LNCAP (cell line): ENCODE measurements around the gene DNAJB4.

Experiments
- CTCF ChIP-seq: fragments of 450-650 bp; IDR thresholded peaks from 2 replicates; pipeline ENCODE4 v1.5.1; 2017; ENCODE audit warnings: mild to moderate bottlenecking

The DNAJB4 gene

DNA sequence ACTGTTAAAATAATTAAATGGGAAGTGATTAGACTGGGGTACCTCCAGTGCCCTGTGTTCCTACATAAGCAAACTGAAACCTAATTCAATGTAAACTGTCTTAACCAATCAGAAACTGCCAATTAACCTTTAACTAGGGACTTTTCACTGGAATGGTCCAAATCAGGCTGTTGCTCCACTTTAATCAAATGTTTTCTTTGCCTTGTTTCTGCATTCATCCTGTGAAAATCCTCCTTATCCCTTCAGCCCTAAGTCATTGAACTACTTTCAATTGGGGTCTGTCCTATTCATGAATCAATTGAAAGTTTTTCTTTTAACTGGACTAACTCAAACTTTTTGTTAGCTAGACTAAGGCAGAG, 20.8 kb upstream of the DNAJB4 start:
- TF ChIP-seq CTCF, result no peak

DNA sequence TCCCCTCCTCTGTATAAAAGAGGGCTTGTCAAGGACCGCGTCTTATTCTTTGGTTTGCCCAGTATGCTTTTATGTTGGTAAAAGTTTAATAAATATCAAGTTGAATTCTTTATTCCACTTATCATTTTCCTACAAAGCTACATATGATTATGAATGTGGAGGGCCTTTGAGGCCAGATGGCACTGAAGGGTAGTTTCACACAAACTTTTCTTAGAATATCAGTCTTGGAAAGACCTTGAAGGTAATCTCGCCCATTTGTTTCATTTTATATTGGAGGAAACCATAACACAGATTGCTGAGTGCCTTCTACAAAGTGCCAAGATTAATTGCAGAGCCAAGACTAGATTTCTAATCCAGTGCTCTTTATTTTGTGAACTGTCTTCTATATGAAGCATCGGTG, 20.1 kb upstream of the DNAJB4 start:
- TF ChIP-seq CTCF, result no peak

GRCh38 chr1:77986810-77987209, 17.9 kb upstream of the DNAJB4 start:
- TF ChIP-seq CTCF, result no peak

- TF ChIP-seq CTCF, result no peak
Observed at GRCh38 chr1:77987919-77988318, 16.8 kb upstream of the DNAJB4 start.

DNA sequence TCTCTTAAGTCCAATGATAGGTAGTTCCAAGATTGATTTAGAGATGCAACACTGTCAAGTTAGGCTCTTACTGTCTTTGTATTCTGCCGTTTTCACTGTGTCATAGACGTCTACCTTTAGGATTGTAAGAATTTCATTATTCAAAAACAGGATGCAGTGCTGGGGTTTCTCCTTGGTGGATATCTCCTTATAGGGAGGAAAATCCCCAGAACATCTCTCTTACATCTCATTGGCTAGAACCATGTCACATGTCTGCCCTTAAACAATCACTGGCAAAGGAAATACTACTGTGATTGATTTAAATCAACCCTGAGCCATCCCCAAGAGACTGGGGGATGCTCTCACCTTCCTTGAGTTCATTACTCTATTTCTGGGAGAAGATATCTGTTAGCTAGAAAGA, 15.0 kb upstream of the DNAJB4 start:
- TF ChIP-seq CTCF, result no peak

DNA sequence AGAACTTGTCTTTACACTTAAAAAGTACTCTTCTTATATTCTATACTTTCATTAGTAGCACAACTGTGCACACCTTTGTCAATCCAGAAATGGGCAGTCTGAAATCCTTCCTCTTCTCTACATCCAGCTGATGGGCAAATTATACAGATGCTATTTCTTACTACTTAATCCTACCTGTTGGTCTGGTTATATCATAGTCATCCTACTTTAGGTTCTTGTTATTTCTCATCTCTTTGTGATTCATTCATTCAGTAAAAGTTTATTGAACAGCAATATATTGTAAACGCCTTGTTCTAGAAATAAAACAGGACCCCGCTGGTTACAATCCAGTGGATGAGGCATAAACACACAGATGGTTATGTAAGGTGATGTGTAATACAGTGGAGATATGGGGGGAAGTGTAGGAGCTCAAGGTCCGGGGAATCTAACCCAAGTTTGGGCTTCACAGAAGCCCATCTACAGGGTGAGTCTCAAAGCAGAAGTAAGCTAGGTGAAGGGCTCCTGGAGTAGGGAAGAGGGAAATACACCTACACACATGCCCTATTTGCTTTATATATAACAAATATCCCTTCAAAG, 14.0 kb upstream of the DNAJB4 start:
- no peak for TF ChIP-seq CTCF

- TF ChIP-seq CTCF, result no peak
Observed at GRCh38 chr1:77991638-77992037, 13.1 kb upstream of the DNAJB4 start.

DNA sequence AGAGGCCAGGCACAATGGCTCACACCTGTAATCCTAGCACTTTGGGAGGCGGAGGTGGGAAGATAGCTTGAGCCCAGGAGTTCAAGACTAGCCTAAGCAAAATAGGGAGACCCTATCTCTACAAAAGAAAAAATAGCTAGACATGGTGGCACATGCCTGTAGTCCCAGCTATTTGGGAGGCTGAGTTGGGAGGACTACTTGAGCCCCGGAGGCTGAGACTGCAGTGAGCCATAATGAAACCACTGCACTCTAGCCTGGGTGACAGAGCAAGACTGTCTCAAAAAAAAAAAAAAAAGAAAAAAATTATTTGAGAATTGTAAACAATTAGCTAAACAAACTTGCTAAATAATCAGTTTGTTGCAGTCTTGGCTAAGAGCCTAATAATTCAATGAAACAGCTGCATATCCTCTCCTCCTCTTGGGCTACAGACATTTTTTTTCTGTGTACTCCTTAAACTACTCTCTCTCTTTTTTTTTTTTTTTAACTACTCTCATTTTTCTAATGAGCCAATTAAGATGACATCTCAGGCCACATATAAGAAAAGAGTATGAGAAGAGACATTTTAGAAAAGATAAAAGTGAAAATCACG, 10.5 kb upstream of the DNAJB4 start:
- no peak for TF ChIP-seq CTCF
